ENCODE data around the gene MRPL58. TPM values are rescaled to one million over a fixed set of nuclear protein-coding genes. Genes with fewer than 3 reads are reported as not detected.

MRPL58 gene
- total and polyA plus RNA-seq, 2 experiments from 2014 or later, result 38.0 to 66.7 TPM

DNA sequence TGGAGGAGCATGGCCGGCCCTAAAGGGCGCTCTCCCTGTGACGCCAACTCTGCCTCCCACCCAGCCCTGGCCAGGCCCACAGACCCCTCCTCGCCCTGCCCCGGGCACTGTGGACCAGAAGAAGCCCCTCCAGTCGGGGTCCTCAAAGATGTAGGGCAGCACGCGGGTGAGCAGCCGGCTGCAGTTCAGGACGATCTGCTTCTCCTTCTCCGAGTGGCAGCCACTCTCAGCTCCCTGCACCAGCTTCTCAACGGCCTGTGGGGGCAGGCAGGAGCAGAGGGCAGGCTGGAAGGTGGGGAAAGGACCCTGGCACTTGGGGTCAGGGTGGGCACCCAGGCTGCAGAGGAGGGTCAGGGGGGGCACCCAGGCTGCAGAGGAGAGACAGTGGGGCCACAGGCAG, 48.8 kb upstream of the MRPL58 start:
- TF ChIP-seq STAT1 (IDR thresholded peaks at IDR 0.05; ENCODE audit: unreplicated experiment), result no peak
- TF ChIP-seq, protein P1, sequence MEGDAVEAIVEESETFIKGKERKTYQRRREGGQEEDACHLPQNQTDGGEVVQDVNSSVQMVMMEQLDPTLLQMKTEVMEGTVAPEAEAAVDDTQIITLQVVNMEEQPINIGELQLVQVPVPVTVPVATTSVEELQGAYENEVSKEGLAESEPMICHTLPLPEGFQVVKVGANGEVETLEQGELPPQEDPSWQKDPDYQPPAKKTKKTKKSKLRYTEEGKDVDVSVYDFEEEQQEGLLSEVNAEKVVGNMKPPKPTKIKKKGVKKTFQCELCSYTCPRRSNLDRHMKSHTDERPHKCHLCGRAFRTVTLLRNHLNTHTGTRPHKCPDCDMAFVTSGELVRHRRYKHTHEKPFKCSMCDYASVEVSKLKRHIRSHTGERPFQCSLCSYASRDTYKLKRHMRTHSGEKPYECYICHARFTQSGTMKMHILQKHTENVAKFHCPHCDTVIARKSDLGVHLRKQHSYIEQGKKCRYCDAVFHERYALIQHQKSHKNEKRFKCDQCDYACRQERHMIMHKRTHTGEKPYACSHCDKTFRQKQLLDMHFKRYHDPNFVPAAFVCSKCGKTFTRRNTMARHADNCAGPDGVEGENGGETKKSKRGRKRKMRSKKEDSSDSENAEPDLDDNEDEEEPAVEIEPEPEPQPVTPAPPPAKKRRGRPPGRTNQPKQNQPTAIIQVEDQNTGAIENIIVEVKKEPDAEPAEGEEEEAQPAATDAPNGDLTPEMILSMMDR (conservative IDR thresholded peaks at IDR 0.05; ENCODE audit: low read depth in 2 of 2), result peak; percentile 35 to 48
- Histone ChIP-seq H3K4me1 (ENCODE audit: insufficient read depth) (peaks cover 6% of the 10 kb centered on the region; the same call in 1 of the 2 replicates), H2AFZ (no peak overlapping the region), H3K9me2 (ENCODE audit: insufficient read depth) (no peaks in the 10 kb centered on the region), H3K79me2 (replicated peaks; ENCODE audit: insufficient read depth) (no peaks in the 10 kb centered on the region), H3K36me3 (ENCODE audit: insufficient read depth) (no peaks in the 10 kb centered on the region), H3F3A (replicated peaks; ENCODE audit: low read depth) (no peaks in the 10 kb centered on the region), H4K20me1 (replicated peaks; ENCODE audit: insufficient read depth) (no peaks in the 10 kb centered on the region), H3K4me3 (no peak overlapping the region), H3K27me3 (ENCODE audit: insufficient read depth) (peaks cover 5% of the 10 kb centered on the region; the same call in 1 of the 2 replicates), H3K4me2 (no peak overlapping the region), H3K27ac (ENCODE audit: low read depth) (no peak overlapping the region)
- H3K27ac Mint-ChIP-seq, result no peak overlapping the region
- H3K36me3 Mint-ChIP-seq (ENCODE audit: low read depth), result no peaks in the 10 kb centered on the region; the same call in 2 of the 3 replicates
- no peaks in the 10 kb centered on the region; the same call in 2 of the 3 replicates for H3K9me3 Mint-ChIP-seq
- H3K4me1 Mint-ChIP-seq, result peaks cover 7% of the 10 kb centered on the region
- peak; percentile 47 for DNase-seq (ENCODE audit: low spot score)
- peak; percentile 32 for ATAC-seq
- H3K4me3 Mint-ChIP-seq, result no peak overlapping the region
- peaks cover 18% of the 10 kb centered on the region for H3K27me3 Mint-ChIP-seq (ENCODE audit: insufficient read depth, low read depth, poor library complexity)

- peaks cover 20% of the 10 kb centered on the region for H3K27me3 Mint-ChIP-seq (ENCODE audit: insufficient read depth, low read depth, poor library complexity)
- TF ChIP-seq POLR2AphosphoS5 (IDR thresholded peaks at IDR 0.05; ENCODE audit: low read depth) (no peak), STAT1 (IDR thresholded peaks at IDR 0.05; ENCODE audit: unreplicated experiment) (no peak), EZH2 (IDR thresholded peaks at IDR 0.05; ENCODE audit: low read depth, unreplicated experiment) (no peak), ZNF331 (CRISPR knock-in tag; IDR thresholded peaks at IDR 0.05; ENCODE audit: low read depth) (no peak), CREB1 (CRISPR knock-in tag; IDR thresholded peaks at IDR 0.05; ENCODE audit: low read depth) (no peak), ZNF114 (CRISPR knock-in tag; IDR thresholded peaks at IDR 0.05) (no peak), JUNB (IDR thresholded peaks at IDR 0.05; ENCODE audit: unreplicated experiment) (no peak)
- TF ChIP-seq, protein P2, sequence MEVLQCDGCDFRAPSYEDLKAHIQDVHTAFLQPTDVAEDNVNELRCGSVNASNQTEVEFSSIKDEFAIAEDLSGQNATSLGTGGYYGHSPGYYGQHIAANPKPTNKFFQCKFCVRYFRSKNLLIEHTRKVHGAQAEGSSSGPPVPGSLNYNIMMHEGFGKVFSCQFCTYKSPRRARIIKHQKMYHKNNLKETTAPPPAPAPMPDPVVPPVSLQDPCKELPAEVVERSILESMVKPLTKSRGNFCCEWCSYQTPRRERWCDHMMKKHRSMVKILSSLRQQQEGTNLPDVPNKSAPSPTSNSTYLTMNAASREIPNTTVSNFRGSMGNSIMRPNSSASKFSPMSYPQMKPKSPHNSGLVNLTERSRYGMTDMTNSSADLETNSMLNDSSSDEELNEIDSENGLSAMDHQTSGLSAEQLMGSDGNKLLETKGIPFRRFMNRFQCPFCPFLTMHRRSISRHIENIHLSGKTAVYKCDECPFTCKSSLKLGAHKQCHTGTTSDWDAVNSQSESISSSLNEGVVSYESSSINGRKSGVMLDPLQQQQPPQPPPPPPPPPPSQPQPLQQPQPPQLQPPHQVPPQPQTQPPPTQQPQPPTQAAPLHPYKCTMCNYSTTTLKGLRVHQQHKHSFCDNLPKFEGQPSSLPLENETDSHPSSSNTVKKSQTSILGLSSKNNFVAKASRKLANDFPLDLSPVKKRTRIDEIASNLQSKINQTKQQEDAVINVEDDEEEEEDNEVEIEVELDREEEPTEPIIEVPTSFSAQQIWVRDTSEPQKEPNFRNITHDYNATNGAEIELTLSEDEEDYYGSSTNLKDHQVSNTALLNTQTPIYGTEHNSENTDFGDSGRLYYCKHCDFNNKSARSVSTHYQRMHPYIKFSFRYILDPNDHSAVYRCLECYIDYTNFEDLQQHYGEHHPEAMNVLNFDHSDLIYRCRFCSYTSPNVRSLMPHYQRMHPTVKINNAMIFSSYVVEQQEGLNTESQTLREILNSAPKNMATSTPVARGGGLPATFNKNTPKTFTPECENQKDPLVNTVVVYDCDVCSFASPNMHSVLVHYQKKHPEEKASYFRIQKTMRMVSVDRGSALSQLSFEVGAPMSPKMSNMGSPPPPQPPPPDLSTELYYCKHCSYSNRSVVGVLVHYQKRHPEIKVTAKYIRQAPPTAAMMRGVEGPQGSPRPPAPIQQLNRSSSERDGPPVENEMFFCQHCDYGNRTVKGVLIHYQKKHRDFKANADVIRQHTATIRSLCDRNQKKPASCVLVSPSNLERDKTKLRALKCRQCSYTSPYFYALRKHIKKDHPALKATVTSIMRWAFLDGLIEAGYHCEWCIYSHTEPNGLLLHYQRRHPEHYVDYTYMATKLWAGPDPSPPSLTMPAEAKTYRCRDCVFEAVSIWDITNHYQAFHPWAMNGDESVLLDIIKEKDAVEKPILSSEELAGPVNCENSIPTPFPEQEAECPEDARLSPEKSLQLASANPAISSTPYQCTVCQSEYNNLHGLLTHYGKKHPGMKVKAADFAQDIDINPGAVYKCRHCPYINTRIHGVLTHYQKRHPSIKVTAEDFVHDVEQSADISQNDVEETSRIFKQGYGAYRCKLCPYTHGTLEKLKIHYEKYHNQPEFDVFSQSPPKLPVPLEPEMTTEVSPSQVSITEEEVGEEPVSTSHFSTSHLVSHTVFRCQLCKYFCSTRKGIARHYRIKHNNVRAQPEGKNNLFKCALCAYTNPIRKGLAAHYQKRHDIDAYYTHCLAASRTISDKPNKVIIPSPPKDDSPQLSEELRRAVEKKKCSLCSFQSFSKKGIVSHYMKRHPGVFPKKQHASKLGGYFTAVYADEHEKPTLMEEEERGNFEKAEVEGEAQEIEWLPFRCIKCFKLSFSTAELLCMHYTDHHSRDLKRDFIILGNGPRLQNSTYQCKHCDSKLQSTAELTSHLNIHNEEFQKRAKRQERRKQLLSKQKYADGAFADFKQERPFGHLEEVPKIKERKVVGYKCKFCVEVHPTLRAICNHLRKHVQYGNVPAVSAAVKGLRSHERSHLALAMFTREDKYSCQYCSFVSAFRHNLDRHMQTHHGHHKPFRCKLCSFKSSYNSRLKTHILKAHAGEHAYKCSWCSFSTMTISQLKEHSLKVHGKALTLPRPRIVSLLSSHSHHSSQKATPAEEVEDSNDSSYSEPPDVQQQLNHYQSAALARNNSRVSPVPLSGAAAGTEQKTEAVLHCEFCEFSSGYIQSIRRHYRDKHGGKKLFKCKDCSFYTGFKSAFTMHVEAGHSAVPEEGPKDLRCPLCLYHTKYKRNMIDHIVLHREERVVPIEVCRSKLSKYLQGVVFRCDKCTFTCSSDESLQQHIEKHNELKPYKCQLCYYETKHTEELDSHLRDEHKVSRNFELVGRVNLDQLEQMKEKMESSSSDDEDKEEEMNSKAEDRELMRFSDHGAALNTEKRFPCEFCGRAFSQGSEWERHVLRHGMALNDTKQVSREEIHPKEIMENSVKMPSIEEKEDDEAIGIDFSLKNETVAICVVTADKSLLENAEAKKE (CRISPR knock-in tag; IDR thresholded peaks at IDR 0.05), result no peak
- TF ChIP-seq, protein P1 (conservative IDR thresholded peaks at IDR 0.05; ENCODE audit: low read depth in 2 of 2), result no peak
- no peak overlapping the region for H3K4me3 ChIP-seq
- no peak overlapping the region for H3K27ac Mint-ChIP-seq
- peaks cover 7% of the 10 kb centered on the region; the same call in 1 of the 2 replicates for H3K4me1 ChIP-seq (ENCODE audit: insufficient read depth)
- no peaks in the 10 kb centered on the region for H3K9me2 ChIP-seq (ENCODE audit: insufficient read depth)
- H3K27ac ChIP-seq (ENCODE audit: low read depth), result no peak overlapping the region
- no peaks in the 10 kb centered on the region for H3K36me3 ChIP-seq (ENCODE audit: insufficient read depth)
- no peak overlapping the region for H3K4me3 Mint-ChIP-seq
- peaks cover 10% of the 10 kb centered on the region for H3K4me1 Mint-ChIP-seq
- ATAC-seq (no peak), DNase-seq (ENCODE audit: low spot score) (no peak)
- H3K79me2 ChIP-seq (replicated peaks; ENCODE audit: insufficient read depth), result no peaks in the 10 kb centered on the region
- H3K27me3 ChIP-seq (ENCODE audit: insufficient read depth), result no peaks in the 10 kb centered on the region
- no peaks in the 10 kb centered on the region for H4K20me1 ChIP-seq (replicated peaks; ENCODE audit: insufficient read depth)
- H3F3A ChIP-seq (replicated peaks; ENCODE audit: low read depth), result no peaks in the 10 kb centered on the region
- no peaks in the 10 kb centered on the region; the same call in 2 of the 3 replicates for H3K36me3 Mint-ChIP-seq (ENCODE audit: low read depth)
- no peaks in the 10 kb centered on the region; the same call in 2 of the 3 replicates for H3K9me3 Mint-ChIP-seq
- no peak overlapping the region for H2AFZ ChIP-seq
- H3K4me2 ChIP-seq, result no peak overlapping the region
Measured at GRCh38 chr17:74964246-74964761, 48.2 kb upstream of the MRPL58 start.
